Measurements from ENCODE around the gene HLA-C. TPM values are rescaled to one million over a fixed set of nuclear protein-coding genes. Genes with fewer than 3 reads are reported as not detected.
"Not testable (repeated sequence)": the region's sequence is repeated elsewhere in the genome, so short reads cannot be mapped to it uniquely, and the experiment has no call there.

HLA-C gene
- 10 to 100 TPM in 11 of 12 donors, not detected in 1; 39.8 to 99.1 (median 48.0) TPM for polyA plus RNA-seq (ENCODE audit: insufficient read length in 12 of 12)
- long read RNA-seq, donor 1, transcript HLA-C-208 (6 exons, 1,880 nt), result minor isoform, 14 of 167 reads
- long read RNA-seq, donor 1, transcript HLA-C-201 (8 exons, 1,536 nt), result major isoform, 91 of 167 reads
- long read RNA-seq, donor 1, partial matches to known transcripts, result 57 of 167 reads
- long read RNA-seq, donor 1, other reads (novel, unspliced or antisense), result 0 of 167 reads
- long read RNA-seq, donor 2, transcript HLA-C-201 (8 exons, 1,536 nt), result major isoform, 10 of 13 reads
- long read RNA-seq, donor 2, partial matches to known transcripts, result 0 of 13 reads
- long read RNA-seq, donor 2, other reads (novel, unspliced or antisense), result 0 of 13 reads
- long read RNA-seq, donor 3, transcript HLA-C-201 (8 exons, 1,536 nt), result major isoform, 7 of 9 reads
- long read RNA-seq, donor 3, partial matches to known transcripts, result 0 of 9 reads
- long read RNA-seq, donor 3, other reads (novel, unspliced or antisense), result 0 of 9 reads
- long read RNA-seq, donor 4, partial matches to known transcripts, result 0 of 2 reads
- long read RNA-seq, donor 4, other reads (novel, unspliced or antisense), result 0 of 2 reads
- long read RNA-seq, donor 5, transcript HLA-C-201 (8 exons, 1,536 nt), result major isoform, 19 of 23 reads
- long read RNA-seq, donor 5, partial matches to known transcripts, result 0 of 23 reads
- long read RNA-seq, donor 5, other reads (novel, unspliced or antisense), result 0 of 23 reads
- long read RNA-seq, donor 6, transcript HLA-C-201 (8 exons, 1,536 nt), result major isoform, 9 of 11 reads
- long read RNA-seq, donor 6, partial matches to known transcripts, result 0 of 11 reads
- long read RNA-seq, donor 6, other reads (novel, unspliced or antisense), result 0 of 11 reads
- long read RNA-seq, donor 7, transcript HLA-C-201 (8 exons, 1,536 nt), result major isoform, 11 of 13 reads
- long read RNA-seq, donor 7, partial matches to known transcripts, result 0 of 13 reads
- long read RNA-seq, donor 7, other reads (novel, unspliced or antisense), result 0 of 13 reads
- long read RNA-seq, donor 8, transcript HLA-C-201 (8 exons, 1,536 nt), result major isoform, 13 of 15 reads
- long read RNA-seq, donor 8, partial matches to known transcripts, result 0 of 15 reads
- long read RNA-seq, donor 8, other reads (novel, unspliced or antisense), result 0 of 15 reads
- long read RNA-seq, donor 9, transcript HLA-C-201 (8 exons, 1,536 nt), result major isoform, 15 of 20 reads
- long read RNA-seq, donor 9, partial matches to known transcripts, result 0 of 20 reads
- long read RNA-seq, donor 9, other reads (novel, unspliced or antisense), result 0 of 20 reads
- long read RNA-seq, donor 10, transcript HLA-C-201 (8 exons, 1,536 nt), result major isoform, 26 of 48 reads
- long read RNA-seq, donor 10, transcript HLA-C-203 (8 exons, 1,554 nt), result minor isoform, 13 of 48 reads
- long read RNA-seq, donor 10, partial matches to known transcripts, result 7 of 48 reads
- long read RNA-seq, donor 10, other reads (novel, unspliced or antisense), result 0 of 48 reads
- long read RNA-seq, donor 11, transcript HLA-C-201 (8 exons, 1,536 nt), result major isoform, 12 of 15 reads
- long read RNA-seq, donor 11, partial matches to known transcripts, result 0 of 15 reads
- long read RNA-seq, donor 11, other reads (novel, unspliced or antisense), result 0 of 15 reads

DNA sequence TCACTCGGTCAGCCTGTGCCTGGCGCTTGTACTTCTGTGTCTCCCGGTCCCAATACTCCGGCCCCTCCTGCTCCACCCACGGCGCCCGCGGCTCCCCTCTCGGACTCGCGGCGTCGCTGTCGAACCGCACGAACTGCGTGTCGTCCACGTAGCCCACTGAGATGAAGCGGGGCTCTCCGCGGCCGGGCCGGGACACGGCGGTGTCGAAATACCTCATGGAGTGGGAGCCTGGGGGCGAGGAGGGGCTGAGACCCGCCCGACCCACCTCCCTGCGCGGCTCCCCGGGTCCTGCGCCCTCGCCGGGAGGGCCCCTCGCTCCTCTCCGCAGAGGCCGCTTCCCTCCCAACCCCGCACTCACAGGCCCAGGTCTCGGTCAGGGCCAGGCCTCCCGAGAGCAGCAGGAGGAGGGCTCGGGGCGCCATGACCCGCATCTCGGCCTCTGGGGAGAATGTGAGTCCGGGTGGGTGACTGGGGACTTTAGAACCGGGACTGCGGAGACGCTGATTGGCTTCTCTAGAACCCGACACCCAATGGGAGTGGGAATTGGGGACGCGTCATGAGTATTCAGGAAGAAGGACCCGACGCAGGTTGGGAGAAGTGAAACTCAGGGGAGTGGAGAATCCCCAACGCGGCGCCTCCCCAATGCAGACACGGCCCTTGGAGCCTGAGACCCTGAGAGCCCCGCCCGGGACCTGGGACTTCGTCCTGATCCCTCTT, at the start of gene HLA-C:
Gene HLA-C (minus strand): TSS at position 452 of the 717 bp plus-strand sequence. CDS start 21 bp downstream, at position 431.
- DNase-seq, result peak; percentile 87

DNA sequence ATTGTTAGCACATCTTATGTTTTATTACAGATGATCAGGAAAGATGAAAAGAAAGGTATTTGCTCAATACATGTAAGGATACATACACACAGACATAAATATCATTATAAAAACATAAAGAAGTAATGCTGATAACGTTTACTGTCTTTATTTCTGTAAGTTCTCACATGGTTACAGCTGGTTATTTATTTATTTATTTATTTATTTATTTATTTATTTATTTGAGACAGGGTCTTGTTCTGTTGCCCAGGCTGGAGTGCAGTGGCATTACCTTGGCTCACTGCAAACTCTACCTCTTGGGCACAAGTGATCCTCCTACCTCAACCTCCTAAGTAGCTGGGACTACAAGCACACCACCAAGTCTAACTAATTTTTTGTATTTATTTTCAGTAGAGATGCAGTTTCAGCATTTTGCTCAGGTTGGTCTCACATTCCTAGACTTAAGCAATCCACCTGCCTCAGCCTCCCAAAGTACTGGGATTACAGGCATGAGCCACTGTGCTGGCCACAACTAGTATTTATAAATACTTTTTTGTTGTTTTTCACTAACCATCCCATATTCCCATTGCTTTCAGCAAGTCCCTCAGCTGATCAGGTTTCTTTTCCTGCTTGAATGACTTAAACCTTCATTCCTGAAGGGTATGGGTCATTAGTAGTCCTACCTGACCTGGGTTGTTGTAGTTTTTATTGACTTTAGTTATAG, 49.3 kb upstream of the HLA-C start:
- DNase-seq, result no peak

DNA sequence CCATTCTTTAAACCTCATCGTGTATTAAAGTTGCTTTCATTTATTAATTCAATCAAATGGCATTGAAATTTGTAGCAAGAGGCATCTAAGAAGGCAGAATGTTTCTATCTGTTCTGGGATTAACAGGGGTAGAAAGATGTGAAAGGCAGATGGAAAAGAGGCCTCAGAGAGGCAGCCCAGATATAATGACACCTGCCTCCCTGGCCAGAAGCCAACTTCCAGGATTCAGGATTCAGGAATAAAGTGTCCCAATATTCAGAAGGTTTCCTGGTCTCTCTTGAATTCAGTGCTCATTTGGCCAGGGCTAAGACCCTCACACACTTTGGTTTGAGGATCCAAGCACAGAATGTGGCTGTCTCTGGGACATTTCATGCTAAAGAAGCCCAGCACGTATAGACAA, 45.1 kb upstream of the HLA-C start:
- no peak for DNase-seq

DNA sequence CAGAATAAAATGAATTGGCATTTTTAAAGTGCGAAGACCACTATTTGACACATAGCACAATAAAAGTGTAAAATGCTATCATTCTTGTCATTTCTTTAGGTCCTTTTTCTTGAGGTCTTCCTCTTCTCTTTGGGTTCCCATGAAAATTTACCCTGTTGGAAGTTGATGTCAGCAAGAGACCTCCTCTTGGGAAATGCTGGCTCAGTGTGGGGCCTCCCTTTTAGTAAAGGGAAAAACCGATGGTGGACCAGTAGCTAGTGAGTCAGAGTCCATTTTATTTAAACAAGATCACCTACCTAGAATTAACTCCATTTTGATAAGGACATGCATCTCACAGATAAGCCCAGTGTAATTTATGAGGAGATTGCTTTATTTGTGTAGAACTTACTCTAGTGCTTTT, 37.7 kb upstream of the HLA-C start:
- DNase-seq, result no peak

DNA sequence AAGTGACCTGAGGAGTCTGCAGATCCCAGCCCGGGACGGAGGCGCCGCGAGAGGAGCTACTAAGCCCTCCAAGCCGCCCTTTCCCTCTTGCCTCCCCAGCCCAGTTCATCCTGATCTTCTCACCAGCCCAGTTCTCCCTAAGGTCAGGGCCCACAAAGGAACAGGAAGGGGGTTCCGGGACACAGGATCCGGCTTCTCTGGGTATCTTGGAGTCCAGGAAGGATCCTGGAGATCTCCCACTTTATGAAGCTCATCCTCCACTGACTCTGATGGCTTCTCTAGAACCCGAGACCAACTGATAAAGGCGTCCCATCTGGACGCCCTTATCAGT, 36.9 kb upstream of the HLA-C start:
- no peak for DNase-seq

DNA sequence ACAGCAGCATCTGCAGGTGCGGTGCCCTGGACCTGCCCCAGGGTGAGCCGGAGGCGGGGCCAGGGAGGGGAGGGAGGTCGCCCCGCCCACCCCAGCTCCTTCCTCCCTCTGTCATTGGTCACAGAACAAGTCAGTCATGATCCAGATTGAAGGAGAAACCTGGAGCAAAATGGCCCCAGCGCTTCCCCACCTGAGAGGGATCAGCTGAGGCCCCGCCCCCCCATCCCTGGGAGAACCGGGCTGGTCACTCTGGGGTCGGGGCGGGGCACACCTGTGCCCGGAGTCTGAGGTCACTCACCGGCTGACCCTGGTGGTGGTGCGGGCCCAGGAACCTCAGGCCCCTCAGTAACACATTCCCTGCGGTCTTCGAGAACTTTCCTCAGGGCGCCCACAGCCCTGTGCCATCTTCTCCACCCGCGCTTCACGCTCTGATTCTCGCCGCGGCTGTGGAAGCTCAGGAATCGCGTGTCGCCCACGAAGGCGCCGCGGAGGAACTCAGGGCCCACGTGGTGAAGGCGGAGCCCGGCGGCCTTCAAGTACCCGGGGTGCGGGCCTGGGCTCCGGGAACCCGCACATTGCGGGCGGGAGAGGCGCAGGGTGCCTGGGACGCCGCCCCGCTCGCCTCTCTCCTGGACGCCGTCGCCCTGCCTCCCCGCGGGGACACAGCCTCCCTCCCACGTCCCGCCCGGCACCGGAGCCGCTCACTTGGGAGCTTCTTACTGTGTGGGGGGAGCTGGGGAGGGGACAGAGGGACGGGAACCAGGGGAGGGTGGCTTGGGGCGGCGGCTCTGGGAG, 36.4 kb upstream of the HLA-C start:
- no peak for DNase-seq

DNA sequence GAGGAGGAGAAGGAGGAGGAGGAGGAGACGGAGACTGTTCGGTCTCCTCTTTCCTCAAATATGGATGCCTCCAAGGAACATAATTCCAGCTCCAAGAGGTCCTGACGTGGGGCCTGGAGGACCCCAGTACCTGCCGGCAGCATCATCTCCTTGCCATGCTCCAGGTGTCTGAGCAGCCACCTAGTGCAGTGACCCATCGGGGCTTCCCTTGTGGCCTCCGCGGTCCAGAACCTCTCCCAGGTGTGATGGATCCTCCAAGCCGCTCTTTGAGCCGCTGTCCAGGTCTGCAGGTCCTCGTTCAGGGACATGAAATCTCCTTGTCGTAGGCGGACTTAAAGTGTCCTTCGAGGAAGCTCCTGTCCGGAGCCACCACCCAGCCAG, 35.8 kb upstream of the HLA-C start:
- no peak for DNase-seq

DNA sequence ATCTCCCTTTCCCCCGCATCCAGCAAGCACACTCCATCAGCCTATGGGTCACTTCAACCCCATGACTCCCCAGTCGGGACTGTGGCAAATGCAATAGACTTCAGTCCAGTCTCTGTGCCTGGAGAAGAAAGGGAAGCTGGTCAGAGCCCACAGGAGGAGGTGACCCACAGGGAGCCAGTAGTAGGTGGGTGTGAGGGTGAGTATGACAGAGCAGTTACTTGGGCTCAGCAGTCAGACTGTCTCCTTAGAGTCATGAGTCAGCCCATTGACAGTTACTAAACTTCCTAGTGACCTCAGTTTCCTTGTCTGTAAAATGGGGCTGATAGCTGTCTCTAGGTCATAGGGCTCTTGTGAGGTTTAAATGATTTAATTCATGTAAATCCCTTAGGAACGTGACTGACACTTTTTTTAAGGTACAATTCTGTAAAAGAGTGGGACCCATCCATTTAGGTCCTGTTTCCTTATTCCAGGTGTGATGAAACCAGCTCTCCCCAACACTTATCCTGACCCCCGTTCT, 33.9 kb upstream of the HLA-C start:
- no peak for DNase-seq

DNA sequence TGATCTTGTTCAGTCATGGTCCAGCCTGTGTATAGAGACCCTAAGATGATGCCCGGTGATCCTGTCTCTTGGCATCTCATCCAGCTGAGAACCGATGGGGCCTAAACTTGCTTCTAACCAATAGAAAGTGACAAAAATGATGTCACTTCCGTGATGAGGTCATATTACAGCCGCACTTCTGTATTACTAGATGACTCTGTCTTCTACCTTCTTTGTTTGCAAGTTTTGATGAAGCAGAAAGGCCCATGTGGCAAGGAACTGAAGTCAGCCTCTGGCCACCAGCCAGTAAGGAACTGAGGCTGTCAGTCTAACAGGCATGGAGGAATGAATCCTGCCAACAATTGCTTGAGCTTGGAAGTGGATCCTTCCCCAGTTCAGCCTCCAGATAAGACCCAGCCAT, 32.8 kb upstream of the HLA-C start:
- no peak for DNase-seq

DNA sequence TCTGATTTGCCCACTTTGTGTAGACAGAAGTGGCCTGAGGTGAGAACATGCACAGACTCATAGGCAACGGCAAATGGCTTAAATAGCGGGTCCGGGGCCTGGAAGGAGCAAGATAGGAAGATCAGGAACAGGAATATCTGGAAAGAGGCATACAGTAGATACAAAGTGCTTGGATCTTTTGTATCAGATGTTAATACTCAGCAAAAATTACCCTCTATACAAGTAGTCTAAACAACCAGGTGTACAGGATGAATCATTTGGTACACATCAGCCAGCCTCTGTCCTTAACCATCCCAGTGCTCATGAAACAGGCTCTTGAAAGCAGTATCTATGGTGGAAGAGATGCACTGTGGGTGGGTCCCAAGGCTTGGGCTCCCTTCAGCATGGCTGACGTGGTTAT, 28.9 kb upstream of the HLA-C start:
- DNase-seq, result no peak

DNA sequence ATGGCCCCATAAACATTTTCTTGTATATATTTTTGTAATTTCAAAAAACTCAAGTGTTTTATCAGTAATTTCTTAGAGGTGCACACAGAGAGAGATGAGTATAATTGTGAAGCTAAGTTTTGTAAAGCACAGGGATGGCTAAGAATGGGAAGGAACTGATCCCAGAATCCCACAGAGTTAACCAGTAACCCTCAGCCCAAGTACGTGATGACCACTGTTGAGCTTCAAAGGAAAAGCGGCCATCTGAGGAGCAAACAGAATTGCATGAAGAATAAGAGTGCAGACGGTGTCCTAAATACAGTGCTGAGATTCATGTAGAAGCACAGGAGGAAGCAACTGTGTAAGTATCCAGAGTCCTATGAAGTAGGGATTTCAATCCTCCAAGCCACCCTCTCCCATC, 28.1 kb upstream of the HLA-C start:
- no peak for DNase-seq

DNA sequence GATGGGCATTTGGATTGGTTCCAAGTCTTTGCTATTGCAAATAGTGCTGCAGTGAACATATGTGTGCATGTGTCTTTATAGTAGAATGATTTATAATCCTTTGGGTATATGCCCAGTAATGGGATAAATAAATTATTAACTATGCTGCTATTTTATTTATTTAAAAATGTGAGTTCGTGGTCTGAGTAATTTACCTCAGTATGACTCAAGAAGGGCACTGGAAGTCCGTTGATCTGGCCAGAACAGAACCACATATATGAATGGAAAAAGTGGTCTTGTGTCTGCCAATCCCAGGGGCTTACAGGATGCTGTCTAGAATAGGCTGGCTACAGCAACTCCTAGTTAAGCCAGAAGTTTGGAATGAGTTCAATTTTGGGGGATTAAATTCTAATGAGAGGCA, 27.6 kb upstream of the HLA-C start:
- DNase-seq, result no peak

DNA sequence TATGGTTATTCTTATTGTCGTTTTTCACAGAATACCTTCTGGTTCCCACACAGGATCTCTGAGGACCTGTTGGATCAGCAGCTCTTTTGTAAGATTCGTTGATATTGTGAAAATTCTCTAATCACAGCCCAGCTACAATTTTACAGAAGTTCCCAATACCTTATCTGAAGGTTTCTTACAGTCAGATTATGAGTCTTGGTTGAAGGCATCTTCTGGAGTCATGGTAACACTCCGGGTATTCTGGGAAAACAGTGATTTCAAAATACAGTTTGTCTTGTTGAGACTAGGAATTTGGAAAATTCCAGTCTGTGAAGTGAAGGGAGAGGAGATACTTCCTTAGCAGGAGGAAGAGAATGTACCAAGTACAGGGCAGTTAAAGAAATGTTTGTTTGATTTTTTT, 22.2 kb upstream of the HLA-C start:
- DNase-seq, result no peak

DNA sequence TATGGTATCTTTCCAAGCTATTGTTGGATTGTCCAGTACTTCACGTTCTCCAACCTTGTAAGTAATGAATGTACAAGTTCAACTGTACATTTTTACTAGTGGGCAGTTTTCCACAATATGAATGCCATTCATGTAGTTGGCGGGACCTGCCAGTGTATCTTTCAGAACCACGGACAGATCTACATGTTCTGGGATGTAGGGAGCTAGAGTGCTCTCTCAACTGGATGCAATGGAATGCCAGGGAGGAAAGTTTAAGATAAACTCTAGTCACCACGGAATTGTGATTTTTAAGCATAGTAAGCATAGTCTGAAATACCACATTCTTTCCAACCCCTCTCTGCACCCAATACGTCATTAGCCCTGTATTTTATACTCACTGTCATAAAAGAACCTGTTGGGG, 21.5 kb upstream of the HLA-C start:
- DNase-seq, result peak; percentile 7

DNA sequence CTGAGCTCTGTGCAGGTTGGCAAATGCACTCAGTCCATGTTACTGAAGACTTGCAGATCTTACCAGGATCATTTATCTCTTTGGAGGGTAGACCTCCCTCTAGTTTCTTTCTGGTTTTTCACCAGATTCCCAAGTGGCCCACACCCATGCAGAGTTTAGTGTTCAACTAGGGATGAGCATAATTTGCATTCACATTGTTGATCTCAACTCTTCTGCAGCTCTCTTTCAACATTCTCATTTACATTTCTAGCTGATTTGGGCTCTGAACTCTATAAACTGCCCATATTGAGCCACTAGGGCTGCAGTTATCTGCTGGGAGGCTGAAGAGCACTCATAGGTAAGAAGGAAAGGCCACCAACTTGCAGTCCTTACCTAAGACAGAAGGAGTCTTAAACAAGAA, 17.9 kb upstream of the HLA-C start:
- DNase-seq, result no peak

DNA sequence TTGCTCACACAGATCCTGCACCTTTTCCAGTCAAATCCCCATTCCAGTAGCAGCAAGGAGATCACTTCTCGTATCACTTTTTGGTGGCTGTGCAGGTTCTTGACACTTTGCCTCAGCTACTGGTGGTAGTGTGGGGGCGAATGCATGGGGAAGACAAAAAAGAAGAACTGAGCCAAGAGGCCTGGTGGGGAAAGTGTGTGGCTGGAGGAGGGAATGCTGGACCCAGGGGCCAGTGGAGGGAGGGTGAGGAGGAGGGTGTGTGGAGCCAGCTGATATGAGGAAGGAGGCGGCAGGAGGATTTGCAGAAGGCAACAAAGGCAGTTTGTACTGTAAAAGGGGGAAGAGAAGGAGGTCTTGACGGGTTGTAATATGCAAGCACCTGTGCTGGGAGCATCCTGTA, 15.7 kb upstream of the HLA-C start:
- DNase-seq, result no peak

DNA sequence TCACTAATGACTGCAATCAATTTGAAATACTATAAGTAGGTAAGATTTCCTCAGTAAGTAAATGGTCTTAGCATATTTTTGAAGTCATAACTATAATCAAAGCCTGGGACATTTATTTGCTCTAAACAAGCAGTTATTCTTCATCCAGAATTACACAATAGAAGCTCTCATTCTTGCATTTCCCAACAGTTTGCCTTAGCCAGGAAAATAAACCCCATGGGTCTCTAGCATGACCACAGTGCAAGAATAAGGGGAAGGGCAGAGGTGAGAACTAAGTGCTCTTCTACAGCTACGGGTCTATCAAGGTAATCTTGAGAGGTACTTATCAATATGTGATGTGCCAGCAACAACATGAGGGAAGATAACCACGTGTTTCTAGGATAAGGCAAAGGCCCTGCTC, 14.1 kb upstream of the HLA-C start:
- no peak for DNase-seq

DNA sequence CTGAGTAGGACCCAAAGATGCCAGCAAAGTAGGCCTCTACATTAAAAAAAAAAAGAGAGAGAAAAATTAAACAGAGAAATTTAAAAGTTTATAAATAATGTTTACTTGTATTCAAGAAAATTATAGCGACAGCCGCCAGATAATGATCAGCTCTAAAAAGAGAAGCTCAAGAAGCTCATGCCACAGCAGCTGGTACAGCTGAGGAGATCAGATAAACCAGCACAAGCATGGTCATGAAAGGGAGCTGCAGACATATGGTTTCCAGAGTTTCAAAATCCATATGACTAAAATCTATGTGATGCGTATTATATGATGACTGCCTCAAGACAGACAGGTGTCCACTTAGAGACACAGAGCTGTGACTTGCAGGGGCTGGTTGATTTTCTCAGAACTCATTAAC, 13.6 kb upstream of the HLA-C start:
- no peak for DNase-seq

DNA sequence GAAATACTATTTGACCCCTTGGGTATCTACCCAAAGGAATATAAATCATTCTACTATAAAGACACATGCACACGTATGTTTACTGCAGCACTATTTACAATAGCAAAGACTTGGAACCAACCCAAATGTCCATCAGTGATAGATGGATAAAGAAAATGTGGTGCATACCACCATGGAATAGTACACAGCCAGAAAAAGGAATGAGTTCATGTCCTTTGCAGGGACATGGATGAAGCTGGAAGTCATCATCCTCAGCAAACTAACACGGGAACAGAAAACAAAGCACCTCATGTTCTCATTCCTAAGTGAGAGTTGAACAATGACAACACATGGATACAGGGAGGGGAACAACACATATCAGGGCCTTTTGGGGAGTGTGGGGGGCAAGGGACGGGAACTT, 7.8 kb upstream of the HLA-C start:
- not testable (repeated sequence) for DNase-seq

All from muscle of arm (tissue), 14 donors.